NCI-H187 (cell line): ENCODE data around the gene HMG20A.

Experiments
- DNase-seq, 2 experiments: peaks; one replicate each; lab custom pipeline; 2025; lab: John Stamatoyannopoulos, UW

HMG20A gene

GRCh38 chr15:77476995-77477394 is 56.3 kb downstream of the HMG20A start:
- no peak for DNase-seq

GRCh38 chr15:77478051-77478450 is 57.4 kb downstream of the HMG20A start:
- no peak for DNase-seq

- DNase-seq = no peak
Measured at GRCh38 chr15:77479015-77479414, 58.3 kb downstream of the HMG20A start.

GRCh38 chr15:77480859-77481633 is 60.4 kb downstream of the HMG20A start:
- no peak for DNase-seq

- no peak for DNase-seq
Measured at GRCh38 chr15:77481670-77482069, 61.0 kb downstream of the HMG20A start.

- DNase-seq = no peak
Measured at GRCh38 chr15:77482570-77482969, 61.9 kb downstream of the HMG20A start.

- no peak for DNase-seq
Measured at GRCh38 chr15:77483425-77484140, 62.9 kb downstream of the HMG20A start.

- no peak for DNase-seq
Measured at GRCh38 chr15:77484994-77485393, 64.3 kb downstream of the HMG20A start.

- no peak for DNase-seq
Measured at GRCh38 chr15:77486542-77487468, 66.1 kb downstream of the HMG20A start.

- no peak for DNase-seq
Measured at GRCh38 chr15:77487469-77487842, 66.8 kb downstream of the HMG20A start.

GRCh38 chr15:77487888-77488287 is 67.2 kb downstream of the HMG20A start:
- no peak for DNase-seq

- no peak for DNase-seq
Measured at GRCh38 chr15:77489647-77490046, 69.0 kb downstream of the HMG20A start.

- no peak for DNase-seq
Measured at GRCh38 chr15:77493324-77493907, 72.7 kb downstream of the HMG20A start.

GRCh38 chr15:77494073-77494867 is 73.6 kb downstream of the HMG20A start:
- no peak for DNase-seq

GRCh38 chr15:77494964-77495363 is 74.3 kb downstream of the HMG20A start:
- DNase-seq = no peak

GRCh38 chr15:77495838-77496596 is 75.3 kb downstream of the HMG20A start:
- no peak for DNase-seq

- peak in 1 of 2 experiments; percentile 37 for DNase-seq
Measured at GRCh38 chr15:77496715-77497109, 76.0 kb downstream of the HMG20A start.

GRCh38 chr15:77497110-77497737 is 76.5 kb downstream of the HMG20A start:
- DNase-seq = no peak

- no peak for DNase-seq
Measured at GRCh38 chr15:77497942-77498361, 77.3 kb downstream of the HMG20A start.
